Adrenal gland (tissue), 5 donors: ENCODE data around the gene TPM2.

Experiments used
- CTCF ChIP-seq, 6 experiments: fragments of 450-650 bp in 4 of 6; fragments of 200-600 bp in 2 of 6; sonication (generic) in 1 of 6; IDR thresholded peaks; 1 replicate in 5 of 6; 2 replicates in 1 of 6; pipeline versions ENCODE4 v1.5.1 to v1.8.0; 2016 to 2021; ENCODE audit warnings: antibody characterized with exemption in 6 of 6, mild to moderate bottlenecking in 2 of 6, moderate library complexity in 1 of 6
- POLR2A ChIP-seq, 2 donors: fragments of 450-650 bp; IDR thresholded peaks; one replicate each; pipeline ENCODE4 v1.6.1; 2017; ENCODE audit warnings: antibody characterized with exemption in 2 of 2, mild to moderate bottlenecking in 2 of 2, moderate library complexity in 1 of 2
- donor health status: DM: no; HTN: no; CAD: no.

DNA sequence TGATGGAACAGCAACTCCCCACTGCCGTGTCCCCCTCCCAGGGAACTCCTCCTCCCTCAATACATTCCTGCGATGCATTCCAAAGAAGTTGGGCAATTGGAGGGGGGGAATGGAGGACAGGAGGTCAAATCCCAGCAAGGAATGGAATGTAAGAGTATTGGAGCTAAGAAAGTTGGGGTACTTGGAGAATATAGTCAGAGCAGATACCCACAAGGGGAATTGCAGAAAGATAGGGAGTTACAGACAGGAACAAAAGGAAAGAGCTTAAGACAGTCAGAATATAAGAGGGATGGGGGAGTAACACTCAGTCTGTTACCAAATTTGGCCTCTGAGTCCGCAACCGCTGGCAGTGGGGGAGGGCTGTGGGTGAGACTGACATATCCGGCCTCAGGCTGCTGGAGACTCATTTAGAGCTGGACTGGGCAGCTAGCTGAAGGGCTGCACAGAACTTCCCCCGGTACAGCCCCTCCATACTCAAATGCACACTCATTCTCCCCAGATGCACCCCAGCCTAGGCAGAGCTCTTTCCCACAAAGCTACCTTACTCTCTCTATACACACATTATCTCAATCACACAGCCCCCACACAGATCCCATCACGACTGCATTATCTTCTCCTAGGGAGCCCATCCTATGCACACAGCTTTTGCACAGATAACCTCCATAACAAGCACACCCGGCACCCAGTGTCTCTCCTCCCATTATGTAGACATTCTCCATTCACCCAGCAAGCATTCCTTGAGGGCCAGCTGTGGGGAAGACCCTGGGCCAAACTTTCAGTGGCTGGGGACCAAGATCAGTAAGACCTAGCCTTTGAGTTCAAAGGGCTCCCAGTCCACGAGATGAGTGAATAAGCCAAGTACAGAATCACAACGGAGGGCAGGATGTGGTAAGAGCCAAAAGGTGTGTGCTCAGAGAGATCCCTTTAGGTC, 38.6 kb upstream of the TPM2 start:
- TF ChIP-seq CTCF (IDR thresholded peaks at IDR 0.05) (no peak), POLR2A (IDR thresholded peaks at IDR 0.05) (peak; percentile 16 to 88)
